Activated naive CD4-positive, alpha-beta T cell treated with anti-CD3 and anti-CD28 coated beads, Interleukin-2, amount 50 U/mL, for 24 hours (primary cell): ENCODE measurements around the gene PSMD10.

ENCODE experiments used
- H3K27ac Mint-ChIP-seq: one replicate; pipeline ENCODE4 v1.8.0; 2021; ENCODE audit warnings: mild to moderate bottlenecking, mixed read lengths
- H3K27me3 Mint-ChIP-seq: one replicate; pipeline ENCODE4 v1.8.0; 2021; ENCODE audit warnings: mixed read lengths
- H3K36me3 Mint-ChIP-seq: one replicate; pipeline ENCODE4 v1.8.0; 2021; ENCODE audit warnings: mixed read lengths
- H3K4me1 Mint-ChIP-seq: one replicate; pipeline ENCODE4 v1.8.0; 2021; ENCODE audit warnings: mixed read lengths
- H3K4me3 Mint-ChIP-seq: one replicate; pipeline ENCODE4 v1.8.0; 2021; ENCODE audit warnings: mild to moderate bottlenecking, mixed read lengths
- H3K9me3 Mint-ChIP-seq: one replicate; pipeline ENCODE4 v1.8.0; 2021; ENCODE audit warnings: mixed read lengths

PSMD10 gene

DNA sequence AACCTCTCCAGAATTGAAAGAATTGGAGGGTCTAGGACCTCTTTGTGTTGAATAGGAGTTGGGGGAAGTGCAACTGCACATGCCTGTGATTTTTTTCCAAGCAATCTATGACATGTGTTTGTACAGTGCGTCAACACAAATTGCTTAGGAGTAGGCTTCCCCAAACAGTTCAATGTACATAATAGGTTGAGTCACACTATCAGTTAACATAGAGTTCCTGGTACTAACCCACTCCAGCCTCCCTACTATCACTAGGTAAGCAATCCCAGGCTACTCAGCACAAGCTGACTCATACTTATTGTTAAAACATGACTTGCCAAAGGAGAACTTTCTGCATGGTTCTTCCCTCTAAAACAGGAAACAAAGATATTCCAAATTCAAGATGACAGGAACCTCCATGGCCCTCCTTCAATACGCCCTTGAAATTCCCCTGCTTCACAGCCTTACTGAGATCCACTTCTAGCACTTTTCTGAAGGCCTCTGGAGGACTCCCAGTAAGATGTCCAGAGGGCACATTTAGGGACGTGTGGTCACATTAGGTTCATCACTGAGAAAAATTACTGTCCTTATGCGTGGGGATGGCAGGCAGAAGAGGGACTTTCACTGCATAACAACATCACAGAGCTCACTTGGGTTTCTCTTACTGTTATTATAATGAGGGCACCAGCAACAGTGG, 54.9 kb downstream of the PSMD10 start:
- H3K27me3 Mint-ChIP-seq: no peaks in the 10 kb centered on the region
- no peak overlapping the region for H3K27ac Mint-ChIP-seq
- peaks cover 63% of the 10 kb centered on the region for H3K4me1 Mint-ChIP-seq
- no peaks in the 10 kb centered on the region for H3K9me3 Mint-ChIP-seq
- H3K4me3 Mint-ChIP-seq: no peak overlapping the region
- peaks cover 5% of the 10 kb centered on the region for H3K36me3 Mint-ChIP-seq

DNA sequence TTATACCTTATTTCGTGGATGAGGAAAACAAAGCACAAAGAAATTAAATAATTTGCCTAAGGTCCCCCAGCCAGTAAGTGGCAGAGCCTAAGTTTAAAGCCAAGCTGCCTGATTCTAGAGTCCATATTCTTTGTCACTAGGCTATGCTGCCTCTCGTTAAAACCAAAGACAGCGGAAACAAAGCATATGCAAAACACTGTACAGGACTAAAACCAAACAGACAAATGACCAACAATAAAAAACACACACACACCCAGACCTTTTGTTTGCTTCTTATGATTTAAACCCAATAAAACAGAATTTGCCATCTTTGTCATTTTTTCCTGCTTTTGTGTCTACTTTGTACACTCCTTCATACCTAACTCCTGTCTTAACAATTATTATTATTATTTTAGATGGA, 56.6 kb downstream of the PSMD10 start:
- no peaks in the 10 kb centered on the region for H3K27me3 Mint-ChIP-seq
- H3K9me3 Mint-ChIP-seq: no peaks in the 10 kb centered on the region
- peaks cover 5% of the 10 kb centered on the region for H3K36me3 Mint-ChIP-seq
- H3K27ac Mint-ChIP-seq: no peak overlapping the region
- no peak overlapping the region for H3K4me3 Mint-ChIP-seq
- peaks cover 69% of the 10 kb centered on the region for H3K4me1 Mint-ChIP-seq
